Ishikawa (cell line): ENCODE results near the gene CPA4.

Experiments used
- CEBPB ChIP-seq: IDR thresholded peaks from 2 replicates; pipeline ENCODE4 v1.6.1; 2012
- CREB1 ChIP-seq: IDR thresholded peaks from 2 replicates; pipeline ENCODE4 v1.6.1; 2012; ENCODE audit warnings: low read depth
- EGR1 ChIP-seq: IDR thresholded peaks from 2 replicates; pipeline ENCODE4 v1.6.1; 2012
- EP300 ChIP-seq: IDR thresholded peaks from 2 replicates; pipeline ENCODE4 v1.6.1; 2012; ENCODE audit warnings: borderline replicate concordance
- FOXM1 ChIP-seq: IDR thresholded peaks from 2 replicates; pipeline ENCODE4 v1.6.1; 2012; ENCODE audit warnings: low read depth, borderline replicate concordance
- NFIC ChIP-seq: IDR thresholded peaks from 2 replicates; pipeline ENCODE4 v1.6.1; 2012
- RAD21 ChIP-seq: IDR thresholded peaks from 2 replicates; pipeline ENCODE4 v1.6.1; 2012; ENCODE audit warnings: low read depth
- TAF1 ChIP-seq: IDR thresholded peaks from 2 replicates; pipeline ENCODE4 v1.6.1; 2012; ENCODE audit warnings: low read depth, mild to moderate bottlenecking
- TCF12 ChIP-seq: IDR thresholded peaks from 2 replicates; pipeline ENCODE4 v1.6.1; 2012; ENCODE audit warnings: low read depth
- TEAD4 ChIP-seq: IDR thresholded peaks from 2 replicates; pipeline ENCODE4 v1.6.1; 2012
- YY1 ChIP-seq: IDR thresholded peaks from 2 replicates; pipeline ENCODE4 v1.6.1; 2012; ENCODE audit warnings: low read depth
- ZBTB7A ChIP-seq: IDR thresholded peaks from 2 replicates; pipeline ENCODE4 v1.6.1; 2012; ENCODE audit warnings: low read depth
- TF ChIP-seq, protein P1 (sequence below): IDR thresholded peaks from 2 replicates; pipeline ENCODE4 v1.6.1; 2012; ENCODE audit warnings: low read depth, mild to moderate bottlenecking
- TF ChIP-seq, protein P2 (sequence below): IDR thresholded peaks from 2 replicates; pipeline ENCODE4 v1.6.1; 2012
- TF ChIP-seq, protein P3 (sequence below): IDR thresholded peaks from 2 replicates; pipeline ENCODE4 v1.6.1; 2012

CPA4 gene

DNA sequence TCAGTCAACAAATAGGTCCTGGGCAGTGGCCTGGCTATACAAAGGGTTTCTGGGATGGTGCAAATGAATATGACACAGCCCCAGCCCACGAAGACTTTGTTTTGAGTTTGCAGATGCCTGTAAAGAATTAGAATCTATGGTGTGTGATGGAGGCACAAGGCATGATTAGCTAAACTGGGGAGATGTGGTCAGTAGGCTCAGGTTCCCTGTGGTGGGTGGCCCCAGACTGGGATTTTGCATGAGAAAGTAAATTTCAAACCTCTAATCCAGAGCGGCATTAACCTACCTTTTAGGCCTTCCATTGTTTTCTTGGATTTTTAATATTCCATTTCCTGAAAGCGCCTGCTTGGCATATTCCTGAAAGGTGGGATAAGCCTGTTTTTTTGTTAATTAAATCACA, 45.3 kb downstream of the CPA4 start:
- TF ChIP-seq ZBTB7A (no peak), EP300 (no peak), TCF12 (no peak), RAD21 (no peak), FOXM1 (no peak), TEAD4 (no peak), CREB1 (no peak), EGR1 (no peak), YY1 (no peak)
- TF ChIP-seq, protein P1, sequence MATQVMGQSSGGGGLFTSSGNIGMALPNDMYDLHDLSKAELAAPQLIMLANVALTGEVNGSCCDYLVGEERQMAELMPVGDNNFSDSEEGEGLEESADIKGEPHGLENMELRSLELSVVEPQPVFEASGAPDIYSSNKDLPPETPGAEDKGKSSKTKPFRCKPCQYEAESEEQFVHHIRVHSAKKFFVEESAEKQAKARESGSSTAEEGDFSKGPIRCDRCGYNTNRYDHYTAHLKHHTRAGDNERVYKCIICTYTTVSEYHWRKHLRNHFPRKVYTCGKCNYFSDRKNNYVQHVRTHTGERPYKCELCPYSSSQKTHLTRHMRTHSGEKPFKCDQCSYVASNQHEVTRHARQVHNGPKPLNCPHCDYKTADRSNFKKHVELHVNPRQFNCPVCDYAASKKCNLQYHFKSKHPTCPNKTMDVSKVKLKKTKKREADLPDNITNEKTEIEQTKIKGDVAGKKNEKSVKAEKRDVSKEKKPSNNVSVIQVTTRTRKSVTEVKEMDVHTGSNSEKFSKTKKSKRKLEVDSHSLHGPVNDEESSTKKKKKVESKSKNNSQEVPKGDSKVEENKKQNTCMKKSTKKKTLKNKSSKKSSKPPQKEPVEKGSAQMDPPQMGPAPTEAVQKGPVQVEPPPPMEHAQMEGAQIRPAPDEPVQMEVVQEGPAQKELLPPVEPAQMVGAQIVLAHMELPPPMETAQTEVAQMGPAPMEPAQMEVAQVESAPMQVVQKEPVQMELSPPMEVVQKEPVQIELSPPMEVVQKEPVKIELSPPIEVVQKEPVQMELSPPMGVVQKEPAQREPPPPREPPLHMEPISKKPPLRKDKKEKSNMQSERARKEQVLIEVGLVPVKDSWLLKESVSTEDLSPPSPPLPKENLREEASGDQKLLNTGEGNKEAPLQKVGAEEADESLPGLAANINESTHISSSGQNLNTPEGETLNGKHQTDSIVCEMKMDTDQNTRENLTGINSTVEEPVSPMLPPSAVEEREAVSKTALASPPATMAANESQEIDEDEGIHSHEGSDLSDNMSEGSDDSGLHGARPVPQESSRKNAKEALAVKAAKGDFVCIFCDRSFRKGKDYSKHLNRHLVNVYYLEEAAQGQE: no peak
- TF ChIP-seq, protein P2, sequence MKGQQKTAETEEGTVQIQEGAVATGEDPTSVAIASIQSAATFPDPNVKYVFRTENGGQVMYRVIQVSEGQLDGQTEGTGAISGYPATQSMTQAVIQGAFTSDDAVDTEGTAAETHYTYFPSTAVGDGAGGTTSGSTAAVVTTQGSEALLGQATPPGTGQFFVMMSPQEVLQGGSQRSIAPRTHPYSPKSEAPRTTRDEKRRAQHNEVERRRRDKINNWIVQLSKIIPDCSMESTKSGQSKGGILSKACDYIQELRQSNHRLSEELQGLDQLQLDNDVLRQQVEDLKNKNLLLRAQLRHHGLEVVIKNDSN: no peak
- TF ChIP-seq, protein P3, sequence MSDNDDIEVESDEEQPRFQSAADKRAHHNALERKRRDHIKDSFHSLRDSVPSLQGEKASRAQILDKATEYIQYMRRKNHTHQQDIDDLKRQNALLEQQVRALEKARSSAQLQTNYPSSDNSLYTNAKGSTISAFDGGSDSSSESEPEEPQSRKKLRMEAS: no peak

DNA sequence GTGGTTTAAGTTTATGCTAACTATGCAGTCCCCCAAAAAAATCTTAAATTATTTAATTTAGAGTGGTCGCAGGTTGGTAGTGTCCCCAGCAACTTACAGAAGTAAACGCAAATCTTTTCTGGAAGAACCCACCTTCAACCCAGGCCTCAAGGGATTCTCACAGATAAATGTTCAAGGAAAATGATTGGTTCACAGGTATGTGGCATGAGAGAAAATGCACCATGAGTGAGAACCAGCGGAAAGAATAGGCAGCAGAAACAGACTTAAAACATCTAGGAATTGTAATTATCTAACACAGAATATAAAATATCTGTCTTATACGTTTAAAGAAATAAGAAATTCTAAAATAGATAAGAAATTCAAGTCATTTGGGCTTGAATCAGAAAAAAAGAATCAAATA, 48.9 kb downstream of the CPA4 start:
- TF ChIP-seq TEAD4: no peak
- no peak for TF ChIP-seq EP300
- no peak for TF ChIP-seq TAF1
- TF ChIP-seq FOXM1: no peak
- no peak for TF ChIP-seq YY1
- no peak for TF ChIP-seq EGR1
- TF ChIP-seq, protein P3: no peak
- TF ChIP-seq, protein P1: no peak
- TF ChIP-seq, protein P2: no peak
- no peak for TF ChIP-seq ZBTB7A
- TF ChIP-seq NFIC: no peak

DNA sequence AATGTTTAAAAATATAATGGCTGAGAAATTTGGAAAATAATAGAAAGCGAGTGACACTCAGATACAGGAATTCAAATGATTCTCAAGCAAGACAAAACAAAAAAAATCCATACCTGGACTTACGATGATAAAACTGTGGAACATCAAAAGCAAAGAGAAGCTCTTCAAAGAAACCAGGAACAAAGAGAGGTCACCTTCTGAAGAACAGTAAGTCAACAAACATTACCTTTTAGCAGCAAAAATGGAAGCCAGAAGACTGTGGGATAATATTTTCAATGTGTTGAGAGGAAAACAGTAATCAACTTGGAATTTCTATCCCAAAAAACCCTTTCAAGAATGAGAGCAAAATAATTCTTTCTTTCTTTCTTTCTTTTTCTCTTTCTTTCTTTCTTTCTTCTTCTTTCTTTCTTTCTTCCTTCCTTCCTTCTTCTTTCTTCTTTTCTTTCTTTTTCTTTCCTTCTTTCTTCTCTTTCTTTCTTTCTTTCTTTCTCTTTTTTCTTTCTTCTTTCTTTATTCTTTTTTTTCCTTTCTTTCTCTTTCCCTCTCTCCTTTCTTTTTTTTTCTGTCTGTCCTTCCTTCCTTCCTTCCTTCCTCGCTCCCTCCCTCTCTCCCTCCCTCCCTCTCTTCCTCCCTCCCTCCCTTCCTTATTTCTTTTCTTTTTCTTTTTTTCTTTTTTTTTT, 49.9 kb downstream of the CPA4 start:
- TF ChIP-seq, protein P3: no peak
- TF ChIP-seq, protein P2: no peak
- TF ChIP-seq EGR1 (no peak), EP300 (no peak), YY1 (no peak), TEAD4 (no peak), CEBPB (no peak), FOXM1 (no peak), RAD21 (no peak), CREB1 (no peak)
- TF ChIP-seq, protein P1: no peak
